Activated naive CD4-positive, alpha-beta T cell treated with anti-CD3 and anti-CD28 coated beads for 36 hours (primary cell): ENCODE results near the gene RFFL. TPM values are rescaled to one million over a fixed set of nuclear protein-coding genes. Genes with fewer than 3 reads are reported as not detected.
"Not testable (repeated sequence)": the region's sequence is repeated elsewhere in the genome, so short reads cannot be mapped to it uniquely, and the experiment has no call there.

Experiments used
- CTCF ChIA-PET: fragments of 350-600 bp; sonication (Branson Sonifier 250); formaldehyde crosslinking; loops from one replicate; lab custom pipeline; 2021; ENCODE audit warnings: antibody characterized with exemption; lab: Charles Lee
- DNase-seq: peaks from one replicate; pipeline ENCODE4 v3.0.0-alpha.2; 2020
- H3K27ac Mint-ChIP-seq: one replicate; pipeline ENCODE4 v1.8.0; 2021; ENCODE audit warnings: mild to moderate bottlenecking, mixed read lengths
- H3K27me3 Mint-ChIP-seq: one replicate; pipeline ENCODE4 v1.8.0; 2021; ENCODE audit warnings: low read depth, mixed read lengths
- H3K36me3 Mint-ChIP-seq: one replicate; pipeline ENCODE4 v1.8.0; 2021; ENCODE audit warnings: low read depth, mixed read lengths
- H3K4me1 Mint-ChIP-seq: one replicate; pipeline ENCODE4 v1.8.0; 2021; ENCODE audit warnings: low read depth, mixed read lengths
- H3K4me3 Mint-ChIP-seq: one replicate; pipeline ENCODE4 v1.8.0; 2021; ENCODE audit warnings: mild to moderate bottlenecking, moderate library complexity, mixed read lengths
- H3K9me3 Mint-ChIP-seq: one replicate; pipeline ENCODE4 v1.8.0; 2021; ENCODE audit warnings: mixed read lengths
- intact Hi-C: fragments of 100-400 bp; cut with micrococcal nuclease; formaldehyde crosslinking; loops from one replicate; pipeline ENCODE4 v1.15.1; 2023
- total RNA-seq, 2 experiments: library from RNA; stranded (reverse); gene quantifications; one replicate each; pipeline ENCODE4 v1.2.3, GENCODE V29; 2021

The RFFL gene
- total RNA-seq, 2 experiments from 2014 or later = 17.8 to 18.2 TPM

DNA sequence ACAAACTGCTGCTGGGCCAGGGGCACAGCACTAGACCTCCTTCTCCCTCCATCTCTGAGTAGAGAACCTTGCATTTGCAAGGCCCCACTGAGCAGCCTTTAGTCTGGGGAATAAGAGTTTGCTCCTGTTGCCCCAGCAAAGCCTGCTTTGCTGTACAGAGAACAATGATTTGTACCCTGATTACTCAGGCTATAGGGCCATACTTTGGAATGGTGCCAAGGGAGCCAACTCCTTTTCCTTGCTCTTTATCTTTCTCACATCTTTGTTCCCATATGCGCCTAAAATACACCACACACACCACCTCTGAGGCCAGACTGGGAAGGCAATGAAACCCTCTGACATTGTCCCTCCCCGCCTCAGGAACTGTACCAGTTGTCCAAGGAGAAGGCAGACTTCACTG is 62.0 kb downstream of the RFFL start:
- Mint-ChIP-seq H3K27ac (no peak overlapping the region), H3K36me3 (peaks cover 23% of the 10 kb centered on the region), H3K4me3 (no peak overlapping the region), H3K27me3 (no peaks in the 10 kb centered on the region), H3K9me3 (no peaks in the 10 kb centered on the region), H3K4me1 (peaks cover 6% of the 10 kb centered on the region)
- CTCF ChIA-PET = interaction anchor here (2.0 kb wide), 1 partner anchor 89 kb away, joined by 7 read pairs; no protein-coding TSS in a partner anchor
- intact Hi-C loops = no loop called here
- DNase-seq = no peak

DNA sequence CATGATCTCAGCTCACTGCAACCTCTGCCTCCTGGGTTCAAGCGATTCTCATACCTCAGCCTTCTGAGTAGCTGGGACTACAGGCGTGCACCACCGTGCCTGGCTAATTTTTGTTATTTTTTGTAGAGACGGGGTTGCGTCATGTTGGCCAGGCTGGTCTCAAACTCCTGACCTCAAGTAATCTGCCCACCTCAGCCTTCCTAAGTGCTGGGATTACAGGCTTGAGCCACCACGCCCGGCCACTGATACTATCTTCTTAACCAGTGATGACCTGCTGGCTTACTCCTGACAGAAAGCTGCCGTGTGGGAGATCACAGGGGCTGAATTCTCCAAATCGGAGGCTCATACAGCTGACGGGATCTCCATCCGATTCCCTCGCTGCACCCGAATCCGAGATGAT is 62.5 kb downstream of the RFFL start:
- DNase-seq, H3K27ac Mint-ChIP-seq, intact Hi-C loops, H3K4me3 Mint-ChIP-seq, H3K27me3 Mint-ChIP-seq, H3K9me3 Mint-ChIP-seq, H3K4me1 Mint-ChIP-seq: not testable (repeated sequence)
- peaks cover 23% of the 10 kb centered on the region for H3K36me3 Mint-ChIP-seq
- CTCF ChIA-PET = interaction anchor here (0.6 to 7.2 kb wide), 4 partner anchors 10 to 119 kb away, joined by 3 to 62 read pairs (median 14); partner anchors contain the start of genes FNDC8 and RAD51D

DNA sequence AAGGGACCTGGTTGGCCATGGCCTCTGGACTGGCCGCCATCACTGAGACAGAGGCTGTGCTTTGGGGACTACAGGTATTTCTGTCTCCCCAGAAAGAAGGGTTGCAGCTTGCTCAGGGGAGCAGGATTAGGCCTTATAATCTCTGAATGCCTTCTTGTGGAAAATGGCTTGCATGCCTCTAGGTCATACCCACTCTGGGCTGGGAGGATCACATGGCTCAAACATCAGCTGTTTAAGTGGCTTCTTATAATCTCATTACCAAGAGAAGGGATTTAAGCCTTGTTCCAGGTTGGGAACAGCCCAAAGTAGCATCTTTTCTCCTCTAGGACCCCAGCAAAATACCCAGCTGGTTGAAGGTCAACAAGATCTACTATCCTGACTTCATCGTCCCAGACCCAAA is 64.1 kb downstream of the RFFL start:
- H3K4me1 Mint-ChIP-seq = peaks cover 6% of the 10 kb centered on the region
- no peak overlapping the region for H3K27ac Mint-ChIP-seq
- intact Hi-C loops = loop anchor here (10.0 kb wide), 1 partner anchor 535 kb away; the partner anchor contains the start of gene SLFN12L
- H3K9me3 Mint-ChIP-seq = no peaks in the 10 kb centered on the region
- H3K27me3 Mint-ChIP-seq = no peaks in the 10 kb centered on the region
- H3K36me3 Mint-ChIP-seq = peaks cover 27% of the 10 kb centered on the region
- no peak for DNase-seq
- no peak overlapping the region for H3K4me3 Mint-ChIP-seq
- CTCF ChIA-PET = interaction anchor here (1.3 to 7.2 kb wide), 5 partner anchors 8 to 120 kb away, joined by 4 to 62 read pairs (median 5); partner anchors contain the start of genes FNDC8, RAD51D and RFFL

DNA sequence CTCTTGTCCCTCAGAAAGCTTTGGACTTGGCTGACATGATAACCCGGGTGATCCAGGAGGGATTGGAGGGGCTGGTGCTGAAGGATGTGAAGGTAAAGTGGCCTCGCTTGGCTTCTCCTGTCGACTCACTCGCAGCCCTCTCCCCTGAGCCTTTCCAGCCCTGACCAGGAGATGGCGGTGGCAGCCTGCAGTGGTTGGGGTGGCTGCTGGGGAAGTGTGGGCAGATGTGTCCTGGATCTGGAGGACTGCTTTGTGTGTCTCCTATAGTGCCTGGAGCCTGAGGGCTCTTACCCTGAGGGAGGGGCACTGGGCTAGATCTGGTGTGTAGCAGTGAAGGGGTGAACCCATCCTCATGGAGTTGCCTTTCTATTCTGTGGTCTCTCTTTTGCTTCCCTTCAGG is 65.3 kb downstream of the RFFL start:
- DNase-seq = peak; percentile 88
- H3K27me3 Mint-ChIP-seq = no peaks in the 10 kb centered on the region
- peaks cover 6% of the 10 kb centered on the region for H3K4me1 Mint-ChIP-seq
- peaks cover 31% of the 10 kb centered on the region for H3K36me3 Mint-ChIP-seq
- intact Hi-C loops = loop anchor here (1.0 to 10.0 kb wide), 5 partner anchors 25 to 749 kb away; partner anchors contain the start of genes RAD51D and SLFN12L
- H3K9me3 Mint-ChIP-seq = no peaks in the 10 kb centered on the region
- no peak overlapping the region for H3K4me3 Mint-ChIP-seq
- H3K27ac Mint-ChIP-seq = peak overlapping the region; percentile 83
- CTCF ChIA-PET = interaction anchor here (0.9 to 7.2 kb wide), 6 partner anchors 37 to 131 kb away, joined by 3 to 62 read pairs (median 4); partner anchors contain the start of genes FNDC8, RAD51D and RFFL

DNA sequence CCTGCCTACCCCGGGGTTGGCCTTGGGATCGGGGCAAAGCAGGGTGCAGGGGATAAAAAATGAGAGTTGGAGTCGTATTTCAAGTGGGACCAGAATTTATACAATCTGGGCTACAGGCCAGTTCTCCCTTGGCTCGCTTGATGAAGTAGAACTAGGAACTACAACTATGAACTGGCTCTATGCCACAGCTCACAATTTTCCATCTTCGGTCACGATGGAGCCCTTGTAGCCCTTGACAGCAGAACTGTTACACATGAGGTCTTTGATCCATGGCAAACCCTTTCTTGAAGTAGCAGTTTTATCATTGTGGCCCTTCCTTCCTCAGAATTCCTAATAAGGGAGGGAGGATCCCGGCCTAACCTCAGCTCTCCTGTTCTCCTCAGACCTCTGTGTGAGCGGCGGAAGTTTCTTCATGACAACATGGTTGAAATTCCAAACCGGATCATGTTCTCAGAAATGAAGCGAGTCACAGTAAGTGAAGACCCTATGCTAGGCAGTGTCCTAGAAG is 66.1 kb downstream of the RFFL start:
- Mint-ChIP-seq H3K27me3 (no peaks in the 10 kb centered on the region), H3K27ac (no peak overlapping the region), H3K36me3 (peaks cover 28% of the 10 kb centered on the region), H3K4me3 (no peak overlapping the region), H3K4me1 (peaks cover 6% of the 10 kb centered on the region), H3K9me3 (no peaks in the 10 kb centered on the region)
- CTCF ChIA-PET = interaction anchor here (1.0 to 7.2 kb wide), 3 partner anchors 25 to 122 kb away, joined by 3 to 62 read pairs (median 25); partner anchors contain the start of genes FNDC8 and RAD51D
- DNase-seq = no peak
- intact Hi-C loops = loop anchor here (10.0 kb wide), 1 partner anchor 537 kb away; the partner anchor contains the start of gene SLFN12L

DNA sequence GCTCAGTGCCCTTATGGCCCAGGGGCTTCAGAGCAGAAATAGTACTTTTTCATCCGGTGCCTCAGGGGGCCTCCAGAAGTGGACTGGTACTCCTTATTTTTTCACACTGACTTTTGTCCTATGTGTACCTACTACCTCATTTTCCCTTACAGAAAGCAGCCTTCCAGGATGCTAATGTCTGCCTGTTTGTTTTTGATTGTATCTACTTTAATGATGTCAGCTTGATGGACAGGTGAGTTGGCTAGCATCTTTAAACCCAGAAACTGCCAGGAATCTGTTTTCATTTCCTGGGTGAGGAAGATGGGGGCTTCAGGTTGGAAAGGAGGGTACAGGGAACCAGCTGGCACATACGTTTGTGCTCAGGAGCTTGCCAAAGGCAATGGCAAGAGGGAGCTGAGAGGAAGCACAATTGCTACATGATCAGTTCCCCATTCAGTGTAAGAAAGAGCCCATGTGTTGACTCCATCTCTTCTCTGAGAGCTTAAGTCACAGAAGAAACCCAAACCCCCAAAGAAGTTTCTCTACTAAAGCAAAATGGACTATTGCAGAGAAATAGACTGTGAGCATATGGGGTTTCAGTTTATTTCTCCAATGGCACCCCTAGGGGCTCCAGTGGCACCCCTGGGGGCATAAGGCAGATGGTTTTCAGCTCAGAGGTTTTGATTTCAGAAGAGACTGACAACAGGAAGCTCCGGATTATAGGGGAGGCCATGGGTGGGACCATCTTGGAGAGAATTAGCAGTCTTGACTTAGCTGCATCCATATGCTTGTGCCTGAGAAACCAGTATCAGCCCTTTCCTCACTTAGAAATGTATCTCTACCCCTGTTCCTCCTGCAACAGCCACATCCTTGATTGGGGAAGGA is 66.9 kb downstream of the RFFL start:
- CTCF ChIA-PET = interaction anchor here (1.0 to 7.2 kb wide), 3 partner anchors 26 to 123 kb away, joined by 3 to 62 read pairs (median 25); partner anchors contain the start of genes FNDC8 and RAD51D
- Mint-ChIP-seq H3K27me3 (no peaks in the 10 kb centered on the region), H3K9me3 (no peaks in the 10 kb centered on the region), H3K36me3 (peaks cover 30% of the 10 kb centered on the region), H3K27ac (no peak overlapping the region), H3K4me3 (no peak overlapping the region), H3K4me1 (peaks cover 6% of the 10 kb centered on the region)
- intact Hi-C loops = loop anchor here (10.0 kb wide), 1 partner anchor 538 kb away; the partner anchor contains the start of gene SLFN12L
- no peak for DNase-seq

DNA sequence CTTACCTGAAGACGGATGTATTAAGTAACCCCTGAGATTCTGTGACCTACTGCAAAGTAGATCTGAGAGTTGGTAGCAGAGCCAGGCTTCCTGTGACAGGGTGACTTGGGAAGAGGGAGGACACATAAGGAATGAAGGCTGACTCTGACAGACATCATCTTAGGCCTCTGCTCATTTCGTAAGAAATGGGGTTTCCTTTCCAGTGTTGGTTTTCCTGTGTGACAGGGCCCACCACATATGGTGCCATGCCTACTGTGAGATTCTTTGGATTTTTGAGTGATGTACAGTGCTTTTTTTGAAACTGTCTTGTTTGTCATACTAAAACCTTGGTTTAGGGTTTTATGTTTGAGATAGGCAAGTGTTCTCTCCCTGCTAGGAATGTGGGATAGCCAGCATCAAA is 70.5 kb downstream of the RFFL start:
- no peaks in the 10 kb centered on the region for H3K9me3 Mint-ChIP-seq
- no peak for DNase-seq
- CTCF ChIA-PET = interaction anchor here (0.9 to 1.1 kb wide), 2 partner anchors 30 to 127 kb away, joined by 3 read pairs; no protein-coding TSS in a partner anchor
- H3K27ac Mint-ChIP-seq = no peak overlapping the region
- peaks cover 33% of the 10 kb centered on the region for H3K36me3 Mint-ChIP-seq
- peaks cover 2% of the 10 kb centered on the region for H3K4me1 Mint-ChIP-seq
- intact Hi-C loops = loop anchor here (10.0 kb wide), 1 partner anchor 542 kb away; the partner anchor contains the start of gene SLFN12L
- no peaks in the 10 kb centered on the region for H3K27me3 Mint-ChIP-seq
- no peak overlapping the region for H3K4me3 Mint-ChIP-seq

DNA sequence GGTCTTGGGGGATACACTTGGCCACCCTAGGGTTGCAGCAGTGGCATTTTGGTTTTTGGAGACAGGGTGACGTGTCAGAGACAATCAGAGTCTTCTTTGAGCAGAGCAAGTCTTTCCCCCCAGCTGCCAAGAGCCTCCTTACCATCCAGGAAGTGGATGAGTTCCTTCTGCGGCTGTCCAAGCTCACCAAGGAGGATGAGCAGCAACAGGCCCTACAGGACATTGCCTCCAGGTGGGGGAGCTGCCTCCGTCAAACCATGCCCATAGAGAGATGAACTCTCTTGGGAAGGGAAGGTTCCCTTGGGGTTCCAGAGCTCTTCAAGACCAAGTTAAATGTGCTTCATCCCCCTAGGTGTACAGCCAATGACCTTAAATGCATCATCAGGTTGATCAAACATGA is 71.9 kb downstream of the RFFL start:
- CTCF ChIA-PET = interaction anchor here (1.1 to 1.7 kb wide), 4 partner anchors 8 to 98 kb away, joined by 3 to 4 read pairs (median 4); no protein-coding TSS in a partner anchor
- no peak for DNase-seq
- Mint-ChIP-seq H3K4me3 (no peak overlapping the region), H3K9me3 (no peaks in the 10 kb centered on the region), H3K27ac (no peak overlapping the region), H3K27me3 (no peaks in the 10 kb centered on the region), H3K36me3 (peaks cover 37% of the 10 kb centered on the region), H3K4me1 (no peaks in the 10 kb centered on the region)
- intact Hi-C loops = loop anchor here (10.0 kb wide), 1 partner anchor 543 kb away; the partner anchor contains the start of gene SLFN12L

DNA sequence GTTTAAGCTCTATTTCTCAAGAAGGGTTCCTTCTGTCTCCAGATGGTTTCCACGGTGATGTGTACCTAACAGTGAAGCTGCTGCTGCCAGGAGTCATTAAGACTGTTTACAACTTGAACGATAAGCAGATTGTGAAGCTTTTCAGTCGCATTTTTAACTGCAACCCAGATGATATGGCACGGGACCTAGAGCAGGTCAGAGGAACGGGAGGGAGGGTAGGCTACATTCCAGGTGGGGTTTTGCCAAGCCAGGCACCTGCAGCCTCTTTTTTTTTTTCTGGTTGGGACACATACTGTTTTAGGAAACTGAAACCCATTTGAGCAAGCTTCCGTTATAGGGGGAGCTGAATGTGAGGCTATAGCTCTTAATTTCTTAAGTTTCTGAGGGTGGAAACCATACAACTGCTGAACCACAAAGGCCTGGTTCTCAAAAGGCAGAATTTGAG is 72.6 kb downstream of the RFFL start:
- Mint-ChIP-seq H3K4me1 (no peaks in the 10 kb centered on the region), H3K36me3 (peaks cover 42% of the 10 kb centered on the region), H3K4me3 (no peak overlapping the region), H3K27me3 (no peaks in the 10 kb centered on the region), H3K9me3 (no peaks in the 10 kb centered on the region), H3K27ac (no peak overlapping the region)
- no peak for DNase-seq
- intact Hi-C loops = loop anchor here (10.0 kb wide), 1 partner anchor 544 kb away; the partner anchor contains the start of gene SLFN12L
- CTCF ChIA-PET = interaction anchor here (1.1 to 2.8 kb wide), 6 partner anchors 8 to 128 kb away, joined by 3 to 15 read pairs (median 4); partner anchors contain the start of gene RAD51D

DNA sequence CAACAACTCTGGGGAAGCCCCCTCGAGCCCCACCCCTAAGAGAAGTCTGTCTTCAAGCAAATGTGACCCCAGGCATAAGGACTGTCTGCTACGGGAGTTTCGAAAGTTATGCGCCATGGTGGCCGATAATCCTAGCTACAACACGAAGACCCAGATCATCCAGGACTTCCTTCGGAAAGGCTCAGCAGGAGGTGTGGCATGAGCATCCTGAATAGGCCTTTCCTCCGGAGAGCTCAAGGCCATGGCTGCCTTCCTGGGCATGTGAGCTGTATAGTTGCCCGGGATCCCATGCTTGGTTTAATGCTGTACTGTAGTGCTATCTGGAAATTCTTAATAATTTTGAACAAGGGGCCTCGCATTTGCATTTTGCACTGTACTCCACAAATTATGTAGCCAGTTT is 74.0 kb downstream of the RFFL start:
- DNase-seq = no peak
- Mint-ChIP-seq H3K4me1 (peaks cover 5% of the 10 kb centered on the region), H3K4me3 (no peak overlapping the region), H3K9me3 (no peaks in the 10 kb centered on the region), H3K27me3 (no peaks in the 10 kb centered on the region), H3K27ac (no peak overlapping the region), H3K36me3 (peaks cover 38% of the 10 kb centered on the region)
- intact Hi-C loops = loop anchor here (10.0 kb wide), 1 partner anchor 565 kb away; no protein-coding TSS in a partner anchor
- CTCF ChIA-PET = interaction anchor here (2.8 kb wide), 1 partner anchor 130 kb away, joined by 15 read pairs; the partner anchor contains the start of gene RAD51D

DNA sequence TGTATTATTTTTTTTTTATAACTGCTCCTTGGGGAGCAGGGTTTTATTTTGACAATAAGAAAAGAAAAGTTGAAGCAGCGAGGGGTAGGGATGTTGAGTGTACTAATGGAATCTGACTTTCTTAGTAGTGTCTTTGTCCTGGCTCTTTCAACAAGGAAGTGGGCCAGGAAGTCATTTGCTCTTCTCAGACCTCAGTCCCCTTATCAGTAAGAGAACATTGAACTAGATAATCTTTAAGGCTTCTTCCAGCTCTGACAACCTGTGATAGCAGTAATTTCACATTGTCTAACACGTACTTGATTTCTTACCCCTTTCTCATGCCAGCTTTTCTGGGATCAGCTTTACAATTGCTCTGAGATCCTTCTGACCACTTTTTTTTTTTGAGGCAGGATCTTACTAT is 74.9 kb downstream of the RFFL start:
- Mint-ChIP-seq H3K4me3 (no peak overlapping the region), H3K27ac (no peak overlapping the region), H3K36me3 (peaks cover 34% of the 10 kb centered on the region), H3K4me1 (peaks cover 12% of the 10 kb centered on the region), H3K27me3 (no peaks in the 10 kb centered on the region), H3K9me3 (no peaks in the 10 kb centered on the region)
- no peak for DNase-seq
- CTCF ChIA-PET = interaction anchor here (0.7 to 2.8 kb wide), 2 partner anchors 24 to 130 kb away, joined by 3 to 15 read pairs; partner anchors contain the start of gene RAD51D
- intact Hi-C loops = loop anchor here (10.0 kb wide), 1 partner anchor 564 kb away; no protein-coding TSS in a partner anchor
